ENCODE results near the gene BNC1.
"Not testable (repeated sequence)": the region's sequence is repeated elsewhere in the genome, so short reads cannot be mapped to it uniquely, and the experiment has no call there.

Gene BNC1

GRCh38 chr15:83295417-83295816 is 11.0 kb upstream of the BNC1 start:
- DNase-seq: no peak

GRCh38 chr15:83293201-83293600 is 8.7 kb upstream of the BNC1 start:
- DNase-seq: no peak

- no peak for DNase-seq
These were observed 7.9 kb upstream of the BNC1 start for GRCh38 chr15:83292317-83292716.

- no peak for DNase-seq
These were observed 5.8 kb upstream of the BNC1 start for GRCh38 chr15:83290236-83290635.

GRCh38 chr15:83289160-83289559 is 4.7 kb upstream of the BNC1 start:
- no peak for DNase-seq

GRCh38 chr15:83288381-83288801 is 3.9 kb upstream of the BNC1 start:
- no peak for DNase-seq

- DNase-seq: no peak
These were observed 3.1 kb upstream of the BNC1 start for GRCh38 chr15:83287541-83288027.

GRCh38 chr15:83285979-83286553 is 1.6 kb upstream of the BNC1 start:
- DNase-seq: no peak

- no peak for DNase-seq
These were observed 967 bp upstream of the BNC1 start for GRCh38 chr15:83285284-83285978.

- DNase-seq: no peak
These were observed 478 bp downstream of the BNC1 start for GRCh38 chr15:83283813-83284558.

- DNase-seq: no peak
These were observed 1.2 kb downstream of the BNC1 start for GRCh38 chr15:83283138-83283812.

GRCh38 chr15:83282776-83283137 is 1.7 kb downstream of the BNC1 start:
- DNase-seq: no peak

GRCh38 chr15:83282141-83282540 is 2.3 kb downstream of the BNC1 start:
- no peak for DNase-seq

GRCh38 chr15:83278191-83278590 is 6.3 kb downstream of the BNC1 start:
- no peak for DNase-seq

- no peak for DNase-seq
These were observed 7.8 kb downstream of the BNC1 start for GRCh38 chr15:83276661-83277060.

GRCh38 chr15:83275412-83275811 is 9.1 kb downstream of the BNC1 start:
- no peak for DNase-seq

- no peak for DNase-seq
These were observed 14.3 kb downstream of the BNC1 start for GRCh38 chr15:83270176-83270575.

- no peak for DNase-seq
These were observed 16.3 kb downstream of the BNC1 start for GRCh38 chr15:83268147-83268546.

- no peak for DNase-seq
These were observed 21.7 kb downstream of the BNC1 start for GRCh38 chr15:83262594-83263315.

- not testable (repeated sequence) for DNase-seq
These were observed 22.3 kb downstream of the BNC1 start for GRCh38 chr15:83262181-83262580.

- no peak for DNase-seq
These were observed 33.7 kb downstream of the BNC1 start for GRCh38 chr15:83250781-83251180.

- no peak for DNase-seq
These were observed 35.5 kb downstream of the BNC1 start for GRCh38 chr15:83249030-83249343.
